HG03280 (cell line): ENCODE measurements around the gene BOD1L1.
"Not testable (repeated sequence)": the region's sequence is repeated elsewhere in the genome, so short reads cannot be mapped to it uniquely, and the experiment has no call there.

Source experiments
- ATAC-seq: cut with Tn5 transposase; IDR thresholded peaks from one replicate; pipeline ENCODE4 v1.9.1; 2021; ENCODE audit warnings: mild to moderate bottlenecking, moderate library complexity; ENCODE audit not compliant: unreplicated experiment

Gene BOD1L1

GRCh38 chr4:13561673-13562072, 65.9 kb downstream of the BOD1L1 start:
- no peak for ATAC-seq

- not testable (repeated sequence) for ATAC-seq
Observed at GRCh38 chr4:13560111-13560510, 67.4 kb downstream of the BOD1L1 start.

GRCh38 chr4:13559413-13559812, 68.1 kb downstream of the BOD1L1 start:
- no peak for ATAC-seq

GRCh38 chr4:13558881-13559280, 68.6 kb downstream of the BOD1L1 start:
- ATAC-seq, result no peak

GRCh38 chr4:13555325-13555724, 72.2 kb downstream of the BOD1L1 start:
- ATAC-seq, result no peak

- ATAC-seq, result no peak
Observed at GRCh38 chr4:13553081-13553480, 74.4 kb downstream of the BOD1L1 start.

GRCh38 chr4:13548984-13549546, 78.5 kb downstream of the BOD1L1 start:
- peak; percentile 65 for ATAC-seq

GRCh38 chr4:13548059-13548983, 79.2 kb downstream of the BOD1L1 start:
- ATAC-seq, result no peak

- ATAC-seq, result no peak
Observed at GRCh38 chr4:13547485-13548041, 80.0 kb downstream of the BOD1L1 start.

- no peak for ATAC-seq
Observed at GRCh38 chr4:13546941-13547484, 80.5 kb downstream of the BOD1L1 start.

GRCh38 chr4:13546142-13546940, 81.2 kb downstream of the BOD1L1 start:
- no peak for ATAC-seq

- ATAC-seq, result no peak
Observed at GRCh38 chr4:13545394-13545808, 82.1 kb downstream of the BOD1L1 start.

GRCh38 chr4:13544606-13545393, 82.7 kb downstream of the BOD1L1 start:
- ATAC-seq, result peak; percentile 56

GRCh38 chr4:13543839-13544605, 83.5 kb downstream of the BOD1L1 start, which contains the start of gene NKX3-2:
Gene NKX3-2, minus strand, starts transcription at chr4:13544508. Its CDS starts 94 bp downstream, at chr4:13544414.
- no peak for ATAC-seq

GRCh38 chr4:13543032-13543838, 84.3 kb downstream of the BOD1L1 start:
- ATAC-seq, result no peak

GRCh38 chr4:13542577-13543031, 84.9 kb downstream of the BOD1L1 start:
- ATAC-seq, result no peak

GRCh38 chr4:13541720-13542576, 85.6 kb downstream of the BOD1L1 start:
- no peak for ATAC-seq
